Measurements from ENCODE around the gene RAPGEF6.
"Not testable (repeated sequence)": the region's sequence is repeated elsewhere in the genome, so short reads cannot be mapped to it uniquely, and the experiment has no call there.

Gene RAPGEF6

GRCh38 chr5:131495536-131496399 lies 139.3 kb downstream of the RAPGEF6 start:
- no peak for DNase-seq (ENCODE audit: low read depth)

- no peak for DNase-seq (ENCODE audit: low read depth)
These were observed 143.3 kb downstream of the RAPGEF6 start for GRCh38 chr5:131491749-131492148.

GRCh38 chr5:131488463-131488862 lies 146.6 kb downstream of the RAPGEF6 start:
- no peak for DNase-seq (ENCODE audit: low read depth)

- not testable (repeated sequence) for DNase-seq (ENCODE audit: low read depth)
These were observed 147.7 kb downstream of the RAPGEF6 start for GRCh38 chr5:131487371-131487770.

- DNase-seq (ENCODE audit: low read depth), result no peak
These were observed 152.4 kb downstream of the RAPGEF6 start for GRCh38 chr5:131482617-131483016.

- DNase-seq (ENCODE audit: low read depth), result no peak
These were observed 153.5 kb downstream of the RAPGEF6 start for GRCh38 chr5:131481569-131481968.

GRCh38 chr5:131475541-131475941 lies 159.5 kb downstream of the RAPGEF6 start:
- no peak for DNase-seq (ENCODE audit: low read depth)

- no peak for DNase-seq (ENCODE audit: low read depth)
These were observed 161.3 kb downstream of the RAPGEF6 start for GRCh38 chr5:131473731-131474130.

- no peak for DNase-seq (ENCODE audit: low read depth)
These were observed 168.8 kb downstream of the RAPGEF6 start for GRCh38 chr5:131466171-131466766.

- DNase-seq (ENCODE audit: low read depth), result no peak
These were observed 171.4 kb downstream of the RAPGEF6 start for GRCh38 chr5:131463656-131464055.

GRCh38 chr5:131462454-131462853 lies 172.6 kb downstream of the RAPGEF6 start:
- no peak for DNase-seq (ENCODE audit: low read depth)

GRCh38 chr5:131461742-131462141 lies 173.3 kb downstream of the RAPGEF6 start:
- no peak for DNase-seq (ENCODE audit: low read depth)

- no peak for DNase-seq (ENCODE audit: low read depth)
These were observed 174.0 kb downstream of the RAPGEF6 start for GRCh38 chr5:131460867-131461572.

GRCh38 chr5:131460133-131460532 lies 174.9 kb downstream of the RAPGEF6 start:
- no peak for DNase-seq (ENCODE audit: low read depth)

- no peak for DNase-seq (ENCODE audit: low read depth)
These were observed 175.8 kb downstream of the RAPGEF6 start for GRCh38 chr5:131459216-131459615.

GRCh38 chr5:131457193-131457592 lies 177.8 kb downstream of the RAPGEF6 start:
- DNase-seq (ENCODE audit: low read depth), result no peak

GRCh38 chr5:131450941-131451340 lies 184.1 kb downstream of the RAPGEF6 start:
- no peak for DNase-seq (ENCODE audit: low read depth)

- no peak for DNase-seq (ENCODE audit: low read depth)
These were observed 193.8 kb downstream of the RAPGEF6 start for GRCh38 chr5:131441184-131441583.

GRCh38 chr5:131436081-131436480 lies 198.9 kb downstream of the RAPGEF6 start:
- no peak for DNase-seq (ENCODE audit: low read depth)

GRCh38 chr5:131433109-131433508 lies 201.9 kb downstream of the RAPGEF6 start:
- no peak for DNase-seq (ENCODE audit: low read depth)

- DNase-seq (ENCODE audit: low read depth), result no peak
These were observed 203.2 kb downstream of the RAPGEF6 start for GRCh38 chr5:131431794-131432193.

- no peak for DNase-seq (ENCODE audit: low read depth)
These were observed 204.2 kb downstream of the RAPGEF6 start for GRCh38 chr5:131430794-131431193.

GRCh38 chr5:131426011-131426410 lies 209.0 kb downstream of the RAPGEF6 start:
- DNase-seq (ENCODE audit: low read depth), result no peak
